Measurements from ENCODE around the gene DSCAML1. TPM values are rescaled to one million over a fixed set of nuclear protein-coding genes. Genes with fewer than 3 reads are reported as not detected.

DSCAML1 gene
- total RNA-seq, 1 experiment from 2014 or later = not detected

- no peak for DNase-seq (ENCODE audit: low read depth, low spot score)
- in situ Hi-C loops (cut with HindIII; ENCODE audit: low pct_unique_long_range_greater_than_20kb, low sequenced_read_pairs) = no loop called here
Measured at GRCh38 chr11:117724104-117724503, 72.9 kb downstream of the DSCAML1 start.

- DNase-seq (ENCODE audit: low read depth, low spot score) = no peak
- in situ Hi-C loops (cut with HindIII; ENCODE audit: low pct_unique_long_range_greater_than_20kb, low sequenced_read_pairs) = no loop called here
Measured at GRCh38 chr11:117723277-117724024, 73.6 kb downstream of the DSCAML1 start.

GRCh38 chr11:117722082-117722481 lies 74.9 kb downstream of the DSCAML1 start:
- DNase-seq (ENCODE audit: low read depth, low spot score) = no peak
- in situ Hi-C loops (cut with HindIII; ENCODE audit: low pct_unique_long_range_greater_than_20kb, low sequenced_read_pairs) = no loop called here

GRCh38 chr11:117720061-117720511 lies 76.9 kb downstream of the DSCAML1 start:
- in situ Hi-C loops (cut with HindIII; ENCODE audit: low pct_unique_long_range_greater_than_20kb, low sequenced_read_pairs) = no loop called here
- no peak for DNase-seq (ENCODE audit: low read depth, low spot score)

- in situ Hi-C loops (cut with HindIII; ENCODE audit: low pct_unique_long_range_greater_than_20kb, low sequenced_read_pairs) = no loop called here
- no peak for DNase-seq (ENCODE audit: low read depth, low spot score)
Measured at GRCh38 chr11:117719480-117719879, 77.5 kb downstream of the DSCAML1 start.

DNA sequence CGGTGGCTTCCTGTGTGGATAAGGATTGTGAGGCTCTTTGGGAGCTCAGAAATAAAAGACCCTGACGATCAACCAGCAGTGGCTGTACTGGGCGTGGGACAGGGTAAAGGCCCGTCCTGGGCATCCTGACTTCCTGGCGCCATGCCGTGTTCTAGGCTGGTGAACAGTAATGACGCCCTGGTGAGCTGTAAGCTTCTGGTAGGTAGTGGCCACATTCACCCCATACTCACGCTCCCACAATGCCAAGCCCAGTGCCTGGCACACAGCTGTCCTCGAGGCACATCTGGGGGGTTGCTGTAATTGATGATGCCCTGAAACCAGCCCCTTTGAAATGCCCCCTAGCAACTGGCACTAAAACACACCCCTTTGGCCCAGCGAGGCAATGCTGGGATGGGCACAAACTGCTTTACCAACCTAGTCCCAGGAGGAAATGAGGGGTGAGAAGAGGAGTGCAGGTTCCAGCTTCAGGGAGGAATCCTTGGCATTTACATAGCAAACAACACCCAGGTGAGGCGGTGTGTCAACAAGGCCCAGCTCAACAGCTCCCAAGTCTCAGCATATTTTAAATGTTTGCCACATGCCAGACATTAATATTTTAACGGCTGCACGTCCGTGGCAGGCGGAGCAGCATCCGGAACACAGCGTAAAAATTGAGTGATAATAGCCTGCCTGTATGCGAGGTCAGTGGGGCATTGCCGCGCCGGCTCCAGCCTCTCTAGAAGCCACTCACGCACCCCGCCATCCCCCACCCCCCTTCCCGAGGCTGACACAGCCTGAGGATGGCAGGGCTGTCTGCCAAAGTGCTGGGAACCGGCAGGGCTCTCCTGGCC lies 79.3 kb downstream of the DSCAML1 start:
- no peak for DNase-seq (ENCODE audit: low read depth, low spot score)
- in situ Hi-C loops (cut with HindIII; ENCODE audit: low pct_unique_long_range_greater_than_20kb, low sequenced_read_pairs) = no loop called here

- DNase-seq (ENCODE audit: low read depth, low spot score) = no peak
- in situ Hi-C loops (cut with HindIII; ENCODE audit: low pct_unique_long_range_greater_than_20kb, low sequenced_read_pairs) = no loop called here
Measured at GRCh38 chr11:117716521-117717440, 80.2 kb downstream of the DSCAML1 start.

DNA sequence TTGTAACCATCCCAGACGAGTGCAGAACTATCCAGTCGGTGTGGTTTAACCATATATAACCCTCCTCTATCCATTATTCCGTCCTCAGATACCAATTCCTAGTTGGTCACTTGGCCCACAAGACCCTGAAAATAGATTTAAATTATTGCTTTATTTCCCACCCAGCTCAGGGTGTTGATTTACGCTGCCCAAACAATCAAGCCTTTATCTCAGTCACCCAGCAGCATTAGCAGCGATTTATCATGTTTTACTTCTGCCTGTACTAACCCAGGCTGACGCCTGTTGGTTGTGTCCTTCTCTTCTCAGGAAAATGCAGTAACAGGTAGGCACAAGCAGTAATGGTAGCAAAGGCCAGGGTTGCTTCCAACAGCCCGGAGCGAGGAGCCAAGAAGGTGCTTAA lies 81.2 kb downstream of the DSCAML1 start:
- in situ Hi-C loops (cut with HindIII; ENCODE audit: low pct_unique_long_range_greater_than_20kb, low sequenced_read_pairs) = no loop called here
- DNase-seq (ENCODE audit: low read depth, low spot score) = no peak

GRCh38 chr11:117713538-117713991 lies 83.5 kb downstream of the DSCAML1 start:
- in situ Hi-C loops (cut with HindIII; ENCODE audit: low pct_unique_long_range_greater_than_20kb, low sequenced_read_pairs) = no loop called here
- no peak for DNase-seq (ENCODE audit: low read depth, low spot score)

DNA sequence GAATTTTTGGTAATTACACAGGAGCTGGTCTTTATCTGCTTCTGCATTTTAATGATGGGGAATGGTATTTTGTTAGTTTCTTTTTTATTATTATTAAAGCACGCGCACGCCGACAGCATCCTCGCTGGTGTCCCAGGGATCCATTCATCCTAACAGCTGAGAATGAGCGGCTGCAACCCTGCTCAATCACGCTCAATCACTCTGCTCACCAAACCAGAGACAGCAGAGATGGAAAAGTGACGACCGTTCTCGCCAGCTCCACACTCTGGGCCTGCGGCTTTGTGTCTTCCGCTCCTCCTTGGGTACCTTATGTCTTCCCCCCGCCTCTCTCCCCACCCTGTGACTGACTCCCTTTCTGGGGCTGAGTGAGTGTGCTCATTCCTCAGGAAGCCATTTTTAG lies 84.5 kb downstream of the DSCAML1 start:
- in situ Hi-C loops (cut with HindIII; ENCODE audit: low pct_unique_long_range_greater_than_20kb, low sequenced_read_pairs) = no loop called here
- no peak for DNase-seq (ENCODE audit: low read depth, low spot score)

DNA sequence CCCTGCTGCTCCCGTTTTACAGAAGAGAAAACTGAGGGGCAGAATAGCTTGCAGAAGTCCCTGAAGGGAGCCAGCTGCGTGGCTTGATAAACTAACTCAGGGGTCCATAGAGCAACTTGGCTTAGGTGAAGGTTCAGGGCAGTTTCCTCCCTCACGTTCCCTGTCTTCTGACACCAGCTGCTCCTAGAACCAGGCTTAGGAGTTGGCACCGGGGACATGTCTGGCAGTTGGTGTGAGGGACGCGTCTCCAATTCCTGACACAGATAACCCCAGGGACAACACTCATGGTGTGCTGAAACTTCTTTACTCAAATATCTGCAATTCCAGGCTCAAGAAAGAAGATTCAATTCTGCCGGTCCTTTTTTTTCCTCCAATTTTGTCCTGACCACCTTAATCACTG lies 85.7 kb downstream of the DSCAML1 start:
- DNase-seq (ENCODE audit: low read depth, low spot score) = no peak
- in situ Hi-C loops (cut with HindIII; ENCODE audit: low pct_unique_long_range_greater_than_20kb, low sequenced_read_pairs) = no loop called here

DNA sequence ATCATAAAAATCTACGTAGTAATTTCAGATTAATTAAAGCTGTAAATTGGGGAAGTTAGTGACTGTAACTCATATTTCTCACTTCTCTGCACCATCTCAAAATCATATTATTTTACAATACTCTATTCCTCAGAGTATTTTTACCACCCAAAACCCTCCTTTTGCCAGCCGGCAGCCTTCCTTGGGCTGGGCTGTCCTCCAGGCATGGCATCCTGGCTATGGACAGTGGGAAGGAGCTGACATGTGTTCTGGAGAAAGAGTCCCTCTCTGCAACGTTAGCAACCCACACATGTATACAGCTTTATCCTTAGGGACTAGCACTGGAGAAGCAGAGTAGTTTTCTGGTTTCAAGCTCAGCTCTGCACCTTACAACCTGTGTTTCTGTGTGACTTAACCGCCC lies 86.8 kb downstream of the DSCAML1 start:
- in situ Hi-C loops (cut with HindIII; ENCODE audit: low pct_unique_long_range_greater_than_20kb, low sequenced_read_pairs) = no loop called here
- DNase-seq (ENCODE audit: low read depth, low spot score) = no peak

- in situ Hi-C loops (cut with HindIII; ENCODE audit: low pct_unique_long_range_greater_than_20kb, low sequenced_read_pairs) = no loop called here
- DNase-seq (ENCODE audit: low read depth, low spot score) = no peak
Measured at GRCh38 chr11:117706322-117706814, 90.6 kb downstream of the DSCAML1 start.

DNA sequence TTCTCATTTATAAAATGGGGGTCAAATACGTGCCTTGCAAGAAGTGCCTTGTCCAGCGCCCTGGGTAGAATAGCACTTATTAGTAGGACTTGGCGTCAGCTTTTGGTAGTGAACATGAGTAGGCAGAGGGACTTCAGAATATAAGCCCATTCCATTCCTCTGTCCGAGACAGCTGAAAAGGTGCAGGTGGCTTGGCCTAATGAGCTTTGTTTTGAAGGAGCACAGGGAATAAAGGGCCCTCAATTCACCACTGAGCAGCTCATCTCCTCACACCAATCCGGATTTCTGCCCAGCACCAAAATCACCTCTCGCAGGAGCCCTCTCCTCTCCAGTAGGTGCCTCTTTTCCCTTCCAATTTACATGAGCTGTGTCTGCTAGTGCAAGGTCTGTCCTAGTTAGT lies 91.2 kb downstream of the DSCAML1 start:
- in situ Hi-C loops (cut with HindIII; ENCODE audit: low pct_unique_long_range_greater_than_20kb, low sequenced_read_pairs) = no loop called here

DNA sequence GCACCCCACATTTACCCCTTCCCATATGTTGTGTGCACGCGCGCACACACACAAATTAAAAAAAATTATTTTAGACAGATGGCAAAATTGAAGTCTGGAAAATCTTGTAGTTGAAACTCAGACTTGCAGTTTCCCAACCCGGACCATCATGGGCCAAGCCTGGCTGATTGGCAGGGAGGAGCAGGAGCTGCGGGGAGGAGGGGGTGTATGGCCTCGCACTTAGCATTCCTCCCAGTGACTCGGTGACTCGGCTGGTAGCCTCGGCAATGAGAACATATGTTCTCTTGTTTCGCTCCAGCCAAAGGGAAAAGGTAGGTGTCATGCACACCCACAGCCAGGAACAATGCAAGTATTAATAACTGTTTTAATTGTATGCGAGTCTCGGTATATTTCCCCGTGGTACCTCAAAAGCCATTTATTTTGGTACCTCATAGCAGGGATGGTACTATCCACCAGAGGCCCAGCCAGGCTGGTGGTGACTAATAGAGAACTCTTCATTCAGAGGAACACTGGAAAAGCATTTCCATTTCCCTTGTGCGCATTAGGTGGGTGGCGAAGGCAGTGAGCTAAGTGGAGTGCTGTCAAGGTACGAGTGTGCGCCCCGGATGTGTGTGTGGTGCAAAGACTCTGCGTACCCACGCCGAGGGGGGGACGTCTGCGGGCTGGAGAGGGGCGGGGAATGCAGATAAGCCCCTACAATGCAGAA lies 92.5 kb downstream of the DSCAML1 start:
- no peak for DNase-seq (ENCODE audit: low read depth, low spot score)
- in situ Hi-C loops (cut with HindIII; ENCODE audit: low pct_unique_long_range_greater_than_20kb, low sequenced_read_pairs) = no loop called here

More for the DNA sequence above, 91.2 kb downstream of the DSCAML1 start:
- no peak for DNase-seq (ENCODE audit: low read depth, low spot score)

DNA sequence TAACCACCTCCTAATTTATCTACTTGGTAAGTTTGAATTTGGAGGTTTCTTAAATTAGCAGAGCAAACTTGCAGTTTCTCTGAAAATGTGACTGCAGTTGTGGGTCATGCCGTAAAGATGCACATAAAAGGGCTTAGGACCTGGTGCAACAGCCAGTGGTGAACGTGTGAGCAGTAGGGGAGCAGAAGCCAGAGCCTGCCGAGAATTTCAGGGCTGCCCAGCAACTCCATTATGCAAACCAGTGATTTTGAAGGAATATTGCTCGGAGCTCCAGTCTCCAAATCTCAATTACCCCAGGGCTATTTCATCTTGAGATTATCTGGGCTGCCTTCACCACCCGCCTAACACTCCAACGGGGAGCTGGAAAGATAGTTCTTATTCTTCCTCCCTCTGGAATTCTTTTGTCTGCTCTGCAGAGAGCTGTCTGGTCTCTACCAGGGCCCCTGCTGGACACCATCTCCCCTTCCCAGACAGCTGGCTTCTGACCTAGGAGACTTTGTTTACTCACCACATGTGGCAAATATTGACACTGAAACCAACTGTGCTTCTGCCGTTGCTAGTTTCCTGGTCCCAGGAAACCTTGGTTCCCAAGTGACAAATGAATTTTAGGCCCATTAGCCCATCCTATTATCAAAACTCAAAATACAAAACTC lies 93.9 kb downstream of the DSCAML1 start:
- DNase-seq (ENCODE audit: low read depth, low spot score) = no peak
- in situ Hi-C loops (cut with HindIII; ENCODE audit: low pct_unique_long_range_greater_than_20kb, low sequenced_read_pairs) = no loop called here

GRCh38 chr11:117701781-117702180 lies 95.2 kb downstream of the DSCAML1 start:
- in situ Hi-C loops (cut with HindIII; ENCODE audit: low pct_unique_long_range_greater_than_20kb, low sequenced_read_pairs) = no loop called here
- no peak for DNase-seq (ENCODE audit: low read depth, low spot score)
